GM21529 (cell line): Measurements from ENCODE around the gene CCDC97.
A peak's percentile ranks its signal among the peaks of the same experiment; 100 is the strongest.

ENCODE experiments used
- ATAC-seq: cut with Tn5 transposase; IDR thresholded peaks from one replicate; pipeline ENCODE4 v1.9.1; 2021; ENCODE audit not compliant: unreplicated experiment

CCDC97 gene

GRCh38 chr19:41297628-41298347, 12.2 kb upstream of the CCDC97 start:
- peak; percentile 74 for ATAC-seq

- peak; percentile 28 for ATAC-seq
Observed at GRCh38 chr19:41298348-41298964, 11.5 kb upstream of the CCDC97 start.

GRCh38 chr19:41299046-41299754, 10.8 kb upstream of the CCDC97 start:
- ATAC-seq: no peak

GRCh38 chr19:41299755-41300089, 10.2 kb upstream of the CCDC97 start:
- no peak for ATAC-seq

- ATAC-seq: no peak
Observed at GRCh38 chr19:41300555-41300954, 9.4 kb upstream of the CCDC97 start.

- no peak for ATAC-seq
Observed at GRCh38 chr19:41302624-41303351, 7.2 kb upstream of the CCDC97 start.

GRCh38 chr19:41303954-41304353, 6.0 kb upstream of the CCDC97 start:
- ATAC-seq: no peak

GRCh38 chr19:41304706-41305483, 5.1 kb upstream of the CCDC97 start:
- no peak for ATAC-seq

GRCh38 chr19:41305927-41306793, 3.8 kb upstream of the CCDC97 start:
- ATAC-seq: no peak

- ATAC-seq: no peak
Observed at GRCh38 chr19:41307090-41307875, 2.7 kb upstream of the CCDC97 start.

GRCh38 chr19:41307954-41308449, 2.0 kb upstream of the CCDC97 start:
- no peak for ATAC-seq

- no peak for ATAC-seq
Observed at GRCh38 chr19:41308450-41309179, 1.4 kb upstream of the CCDC97 start.

- no peak for ATAC-seq
Observed at GRCh38 chr19:41309180-41310032, 566 bp upstream of the CCDC97 start.

GRCh38 chr19:41311072-41311471, 1.1 kb downstream of the CCDC97 start:
- no peak for ATAC-seq

GRCh38 chr19:41311613-41312012, 1.6 kb downstream of the CCDC97 start:
- no peak for ATAC-seq

- no peak for ATAC-seq
Observed at GRCh38 chr19:41316306-41316920, 6.4 kb downstream of the CCDC97 start.
